ENCODE results near the gene DIP2B.

DNA sequence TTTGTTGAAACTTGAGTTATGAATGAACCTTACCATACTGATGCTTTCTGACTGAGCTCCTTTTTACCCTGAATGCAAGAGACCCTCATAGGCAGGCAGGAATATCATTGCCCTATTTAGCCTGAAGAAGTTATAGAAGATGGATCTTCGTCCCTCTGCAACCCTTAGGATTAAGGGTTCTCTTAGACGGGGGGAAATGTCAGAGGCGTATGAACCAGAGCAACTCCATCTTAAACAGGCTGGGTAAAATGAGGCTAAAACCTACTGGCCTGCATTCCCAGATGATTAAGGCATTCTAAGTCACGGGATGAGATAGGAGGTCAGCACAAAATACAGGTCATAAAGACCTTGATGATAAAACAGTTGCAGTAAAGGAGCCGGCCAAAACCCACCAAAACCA lies 266.6 kb downstream of the DIP2B start:
- TF ChIP-seq, protein P1, sequence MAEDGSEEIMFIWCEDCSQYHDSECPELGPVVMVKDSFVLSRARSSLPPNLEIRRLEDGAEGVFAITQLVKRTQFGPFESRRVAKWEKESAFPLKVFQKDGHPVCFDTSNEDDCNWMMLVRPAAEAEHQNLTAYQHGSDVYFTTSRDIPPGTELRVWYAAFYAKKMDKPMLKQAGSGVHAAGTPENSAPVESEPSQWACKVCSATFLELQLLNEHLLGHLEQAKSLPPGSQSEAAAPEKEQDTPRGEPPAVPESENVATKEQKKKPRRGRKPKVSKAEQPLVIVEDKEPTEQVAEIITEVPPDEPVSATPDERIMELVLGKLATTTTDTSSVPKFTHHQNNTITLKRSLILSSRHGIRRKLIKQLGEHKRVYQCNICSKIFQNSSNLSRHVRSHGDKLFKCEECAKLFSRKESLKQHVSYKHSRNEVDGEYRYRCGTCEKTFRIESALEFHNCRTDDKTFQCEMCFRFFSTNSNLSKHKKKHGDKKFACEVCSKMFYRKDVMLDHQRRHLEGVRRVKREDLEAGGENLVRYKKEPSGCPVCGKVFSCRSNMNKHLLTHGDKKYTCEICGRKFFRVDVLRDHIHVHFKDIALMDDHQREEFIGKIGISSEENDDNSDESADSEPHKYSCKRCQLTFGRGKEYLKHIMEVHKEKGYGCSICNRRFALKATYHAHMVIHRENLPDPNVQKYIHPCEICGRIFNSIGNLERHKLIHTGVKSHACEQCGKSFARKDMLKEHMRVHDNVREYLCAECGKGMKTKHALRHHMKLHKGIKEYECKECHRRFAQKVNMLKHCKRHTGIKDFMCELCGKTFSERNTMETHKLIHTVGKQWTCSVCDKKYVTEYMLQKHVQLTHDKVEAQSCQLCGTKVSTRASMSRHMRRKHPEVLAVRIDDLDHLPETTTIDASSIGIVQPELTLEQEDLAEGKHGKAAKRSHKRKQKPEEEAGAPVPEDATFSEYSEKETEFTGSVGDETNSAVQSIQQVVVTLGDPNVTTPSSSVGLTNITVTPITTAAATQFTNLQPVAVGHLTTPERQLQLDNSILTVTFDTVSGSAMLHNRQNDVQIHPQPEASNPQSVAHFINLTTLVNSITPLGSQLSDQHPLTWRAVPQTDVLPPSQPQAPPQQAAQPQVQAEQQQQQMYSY (CRISPR knock-in tag; IDR thresholded peaks at IDR 0.05), result no peak
- TF ChIP-seq, protein P2, sequence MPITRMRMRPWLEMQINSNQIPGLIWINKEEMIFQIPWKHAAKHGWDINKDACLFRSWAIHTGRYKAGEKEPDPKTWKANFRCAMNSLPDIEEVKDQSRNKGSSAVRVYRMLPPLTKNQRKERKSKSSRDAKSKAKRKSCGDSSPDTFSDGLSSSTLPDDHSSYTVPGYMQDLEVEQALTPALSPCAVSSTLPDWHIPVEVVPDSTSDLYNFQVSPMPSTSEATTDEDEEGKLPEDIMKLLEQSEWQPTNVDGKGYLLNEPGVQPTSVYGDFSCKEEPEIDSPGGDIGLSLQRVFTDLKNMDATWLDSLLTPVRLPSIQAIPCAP (CRISPR knock-in tag; IDR thresholded peaks at IDR 0.05), result no peak
- TF ChIP-seq, protein P3, sequence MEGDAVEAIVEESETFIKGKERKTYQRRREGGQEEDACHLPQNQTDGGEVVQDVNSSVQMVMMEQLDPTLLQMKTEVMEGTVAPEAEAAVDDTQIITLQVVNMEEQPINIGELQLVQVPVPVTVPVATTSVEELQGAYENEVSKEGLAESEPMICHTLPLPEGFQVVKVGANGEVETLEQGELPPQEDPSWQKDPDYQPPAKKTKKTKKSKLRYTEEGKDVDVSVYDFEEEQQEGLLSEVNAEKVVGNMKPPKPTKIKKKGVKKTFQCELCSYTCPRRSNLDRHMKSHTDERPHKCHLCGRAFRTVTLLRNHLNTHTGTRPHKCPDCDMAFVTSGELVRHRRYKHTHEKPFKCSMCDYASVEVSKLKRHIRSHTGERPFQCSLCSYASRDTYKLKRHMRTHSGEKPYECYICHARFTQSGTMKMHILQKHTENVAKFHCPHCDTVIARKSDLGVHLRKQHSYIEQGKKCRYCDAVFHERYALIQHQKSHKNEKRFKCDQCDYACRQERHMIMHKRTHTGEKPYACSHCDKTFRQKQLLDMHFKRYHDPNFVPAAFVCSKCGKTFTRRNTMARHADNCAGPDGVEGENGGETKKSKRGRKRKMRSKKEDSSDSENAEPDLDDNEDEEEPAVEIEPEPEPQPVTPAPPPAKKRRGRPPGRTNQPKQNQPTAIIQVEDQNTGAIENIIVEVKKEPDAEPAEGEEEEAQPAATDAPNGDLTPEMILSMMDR (IDR thresholded peaks at IDR 0.05), result no peak
- no peak for TF ChIP-seq ZNF121 (CRISPR knock-in tag; IDR thresholded peaks at IDR 0.05)
